HCT116 (cell line): Measurements from ENCODE around the gene ZFP57. TPM values are rescaled to one million over a fixed set of nuclear protein-coding genes. Genes with fewer than 3 reads are reported as not detected.

Experiments used
- ATAC-seq: fragments of 200-7000 bp; cut with Tn5 transposase; 2 replicates; pipeline ENCODE4 v1.9.1; 2020; ENCODE audit warnings: mild to moderate bottlenecking, moderate library complexity
- BruUV-seq: library from RNA; stranded (reverse); fragments of 400-500 nt; replicated peaks from 2 replicates; lab custom pipeline; 2021; lab: Mats Ljungman, UMichigan
- CTCF ChIA-PET: fragments of 300-600 bp; sonication (Branson Sonifier 250); formaldehyde crosslinking; loops from one replicate; lab custom pipeline; 2021; ENCODE audit warnings: antibody characterized with exemption; lab: Charles Lee
- POLR2A ChIA-PET: fragments of 300-600, 350-600 bp; sonication (Branson Sonifier 250); formaldehyde crosslinking; loops from one replicate; lab custom pipeline; 2021; ENCODE audit warnings: antibody characterized with exemption; lab: Charles Lee
- RAD21 ChIA-PET, 2 experiments: fragments of 300-600 bp; sonication (Branson Sonifier 250); formaldehyde crosslinking; loops; one replicate each; lab custom pipeline; 2023; ENCODE audit warnings: low total read pairs in 2 of 2; ENCODE audit not compliant: uncharacterized antibody in 2 of 2, unreplicated experiment in 2 of 2, low non-redundant PET in 1 of 2; lab: Charles Lee
- DNase-seq: peaks from one replicate; pipeline ENCODE4 v3.0.0-alpha.2; 2010; ENCODE audit warnings: low read depth, low spot score
- H2AFZ ChIP-seq: fragments of 200-600 bp; shearing (Covaris generic), sonication (generic); 2 replicates; pipeline ENCODE4 v1.6.1; 2017; ENCODE audit warnings: low read depth, mixed run types, mixed read lengths, antibody characterized with exemption, low read length; ENCODE audit not compliant: poor library complexity, severe bottlenecking
- H3K27ac ChIP-seq: 2 replicates; pipeline ENCODE4 v1.5.1; 2012; ENCODE audit warnings: low read depth, low read length
- H3K27me3 ChIP-seq: fragments of 200-600 bp; sonication (generic); 2 replicates; pipeline ENCODE4 v1.6.1; 2016; ENCODE audit warnings: mixed run types, low read length, mixed read lengths; ENCODE audit not compliant: insufficient read depth
- H3K36me3 ChIP-seq, 2 experiments: fragments of 200-500 bp in 1 of 2; fragments of 200-600 bp in 1 of 2; sonication (Bioruptor generic) in 1 of 2; sonication (generic) in 1 of 2; 2 replicates each; pipeline versions ENCODE4 v1.5.1 to v1.6.1; 2014 to 2016; ENCODE audit warnings: low read length in 2 of 2, inconsistent platforms in 1 of 2, mixed read lengths in 1 of 2, mixed run types in 1 of 2; ENCODE audit not compliant: insufficient read depth in 2 of 2, control insufficient read depth in 1 of 2
- H3K4me1 ChIP-seq, 2 experiments: fragments of 200-600 bp in 1 of 2; sonication (generic) in 1 of 2; 2 replicates each; pipeline versions ENCODE4 v1.5.1 to v1.6.1; 2012 to 2017; ENCODE audit warnings: low read length in 2 of 2, inconsistent platforms in 1 of 2, mild to moderate bottlenecking in 1 of 2, mixed read lengths in 1 of 2, mixed run types in 1 of 2, moderate library complexity in 1 of 2; ENCODE audit not compliant: insufficient read depth in 2 of 2, control insufficient read depth in 1 of 2
- H3K4me2 ChIP-seq: fragments of 200-600 bp; sonication (generic); 2 replicates; pipeline ENCODE4 v1.6.1; 2017; ENCODE audit warnings: mixed run types, low read length, mixed read lengths
- H3K4me3 ChIP-seq, 2 experiments: fragments of 200-600 bp in 1 of 2; sonication (generic) in 1 of 2; replicated peaks in 1 of 2; 2 replicates each; pipeline ENCODE4 v1.5.1; 2011 to 2016; ENCODE audit warnings: low read length in 2 of 2, control low read depth in 1 of 2, low read depth in 1 of 2, mild to moderate bottlenecking in 1 of 2, mixed read lengths in 1 of 2, mixed run types in 1 of 2
- H3K79me2 ChIP-seq: fragments of 200-600 bp; sonication (generic); 2 replicates; pipeline ENCODE4 v1.6.1; 2017; ENCODE audit warnings: mild to moderate bottlenecking, mixed run types, low read length, moderate library complexity, mixed read lengths; ENCODE audit not compliant: insufficient read depth
- H3K9ac ChIP-seq: fragments of 200-600 bp; sonication (generic); 2 replicates; pipeline ENCODE4 v1.6.1; 2016; ENCODE audit warnings: low read length, mixed read lengths
- H3K9me2 ChIP-seq: fragments of 200-600 bp; sonication (generic), shearing (Covaris generic); 2 replicates; pipeline ENCODE4 v1.6.1; 2017; ENCODE audit warnings: mixed run types, mild to moderate bottlenecking, moderate library complexity; ENCODE audit not compliant: insufficient read depth
- H3K9me3 ChIP-seq, 2 experiments: fragments of 200-500 bp in 1 of 2; fragments of 200-600 bp in 1 of 2; sonication (Bioruptor generic) in 1 of 2; sonication (generic) in 1 of 2; 2 replicates each; pipeline ENCODE4 v1.6.1; 2014 to 2017; ENCODE audit warnings: low read length in 2 of 2, mixed read lengths in 2 of 2, inconsistent platforms in 1 of 2, low read depth in 1 of 2, mild to moderate bottlenecking in 1 of 2, mixed run types in 1 of 2, moderate library complexity in 1 of 2; ENCODE audit not compliant: control insufficient read depth in 1 of 2, insufficient read depth in 1 of 2
- H4K20me1 ChIP-seq: fragments of 200-600 bp; sonication (generic), shearing (Covaris generic); 2 replicates; pipeline ENCODE4 v1.6.1; 2017; ENCODE audit warnings: mixed run types, mild to moderate bottlenecking, moderate library complexity; ENCODE audit not compliant: insufficient read depth
- CBX3 ChIP-seq: IDR thresholded peaks from 2 replicates; pipeline ENCODE4 v1.6.1; 2012; ENCODE audit warnings: low read depth
- EGR1 ChIP-seq: IDR thresholded peaks from 2 replicates; pipeline ENCODE4 v1.6.1; 2012; ENCODE audit warnings: low read depth
- EZH2phosphoT487 ChIP-seq: fragments of 200-600 bp; IDR thresholded peaks from 2 replicates; pipeline ENCODE4 v1.6.1; 2018; ENCODE audit warnings: antibody characterized with exemption, borderline replicate concordance
- FOSL1 ChIP-seq: IDR thresholded peaks from 2 replicates; pipeline ENCODE4 v1.6.1; 2012; ENCODE audit warnings: low read depth
- POLR2A ChIP-seq: IDR thresholded peaks from 2 replicates; pipeline ENCODE4 v1.7.0; 2011; ENCODE audit warnings: borderline replicate concordance; ENCODE audit not compliant: insufficient read depth, insufficient read length; ENCODE audit errors: extremely low read depth
- POLR2AphosphoS5 ChIP-seq: IDR thresholded peaks from 2 replicates; pipeline ENCODE4 v1.6.1; 2011; ENCODE audit warnings: mild to moderate bottlenecking, low read depth, low read length, moderate library complexity
- SIN3A ChIP-seq: IDR thresholded peaks from 2 replicates; pipeline ENCODE4 v1.6.1; 2012; ENCODE audit warnings: low read depth
- SP1 ChIP-seq: IDR thresholded peaks from 2 replicates; pipeline ENCODE4 v1.6.1; 2012; ENCODE audit warnings: low read depth
- SRF ChIP-seq: IDR thresholded peaks from 2 replicates; pipeline ENCODE4 v1.6.1; 2012; ENCODE audit warnings: low read depth
- YY1 ChIP-seq: IDR thresholded peaks from 2 replicates; pipeline ENCODE4 v1.6.1; 2011; ENCODE audit warnings: low read length, low read depth, moderate library complexity, mild to moderate bottlenecking; ENCODE audit not compliant: insufficient replicate concordance; ENCODE audit errors: extremely low read depth
- ZFX ChIP-seq: fragments of 450-650 bp; IDR thresholded peaks from 2 replicates; pipeline ENCODE4 v1.6.1; 2017
- intact Hi-C: fragments of 100-400 bp; cut with micrococcal nuclease; formaldehyde crosslinking; loops from 2 replicates; pipeline ENCODE4 v1.10.0; 2022
- total RNA-seq: library from RNA; stranded (reverse); gene quantifications from one replicate; pipeline ENCODE4 v1.2.1, GENCODE V29; 2021; ENCODE audit not compliant: unreplicated experiment
- TF ChIP-seq, protein P1 (sequence below), 3 experiments: fragments of 200-600 bp in 1 of 3; sonication (generic) in 1 of 3; IDR thresholded peaks in 2 of 3; conservative IDR thresholded peaks in 1 of 3; 2 replicates each; pipeline ENCODE4 v1.5.1; 2012 to 2017; ENCODE audit warnings: low read depth in 2 of 3, low read length in 2 of 3, antibody characterized with exemption in 1 of 3, borderline replicate concordance in 1 of 3, control low read depth in 1 of 3, mild to moderate bottlenecking in 1 of 3, mixed read lengths in 1 of 3, mixed run types in 1 of 3, moderate library complexity in 1 of 3; ENCODE audit not compliant: insufficient read depth in 1 of 3
- TF ChIP-seq, protein P2 (sequence below): IDR thresholded peaks from 2 replicates; pipeline ENCODE4 v1.6.1; 2012; ENCODE audit warnings: low read depth
- TF ChIP-seq, protein P3 (sequence below): IDR thresholded peaks from 2 replicates; pipeline ENCODE4 v1.6.1; 2012

ZFP57 gene
- total RNA-seq, 1 experiment from 2014 or later = not detected

DNA sequence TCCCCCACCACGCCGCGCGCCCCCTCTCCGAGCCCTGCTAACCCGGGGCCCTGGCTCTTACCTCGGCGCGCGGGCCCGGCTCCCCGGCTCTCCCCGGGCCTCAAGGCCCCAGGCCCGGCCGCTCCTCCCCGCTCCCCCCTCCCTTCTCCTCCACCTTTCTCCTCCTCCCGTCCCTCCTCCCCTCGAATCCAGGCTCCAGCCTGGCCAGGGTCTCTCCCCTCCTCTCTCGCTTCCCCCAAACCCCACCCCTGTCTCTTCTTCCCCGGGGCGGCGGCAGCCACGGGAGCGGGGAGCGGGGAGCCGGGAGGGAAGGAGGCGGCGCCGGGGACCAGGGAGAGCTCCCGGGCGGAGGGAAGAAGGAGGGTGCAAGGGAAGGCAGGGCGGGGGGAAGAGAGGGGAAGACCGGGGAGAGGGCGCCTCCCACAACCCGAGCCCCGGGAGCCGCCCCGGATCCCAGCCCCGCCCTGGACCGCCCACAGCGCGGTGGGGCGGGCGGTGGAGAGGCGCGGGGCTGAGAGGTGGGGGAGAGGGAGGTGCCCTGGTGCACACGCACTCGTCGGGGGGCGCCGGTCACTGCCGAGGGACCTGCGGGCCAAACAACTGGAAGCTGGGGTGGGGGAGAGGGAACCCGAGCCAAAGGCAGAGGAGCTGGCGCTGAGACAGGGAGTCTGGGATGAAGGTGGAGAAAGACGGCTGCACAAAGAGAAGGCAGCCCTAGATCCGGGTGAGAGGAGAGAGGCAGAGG is 48.0 kb downstream of the ZFP57 start, which contains the start of gene GABBR1:
Gene GABBR1 (minus strand): TSS at position 395 of the 745 bp plus-strand sequence. CDS start 798 bp downstream, outside the sequence.
- Histone ChIP-seq H3K4me3 (peak within 1 kb of the TSS; percentile 60 to 75), H3K9me3 (no peaks in the 10 kb centered on the region), H3K4me2 (peak within 1 kb of the TSS; percentile 94), H2AFZ (peak within 1 kb of the TSS; percentile 61), H3K27ac (peak within 1 kb of the TSS; percentile 60; the same call in 1 of the 2 replicates), H3K4me1 (peaks cover 7 to 22% of the 10 kb centered on the region in 2 experiments), H3K9me2 (no peaks in the 10 kb centered on the region), H3K27me3 (no peaks in the 10 kb centered on the region), H4K20me1 (no peaks in the 10 kb centered on the region), H3K79me2 (no peaks in the 10 kb centered on the region), H3K36me3 (0 out of 4 replicates have a peak, but pooled peaks cover 0 to 2% of the 10 kb centered on the region in 2 experiments), H3K9ac (peak within 1 kb of the TSS; percentile 62)
- ATAC-seq (peak; percentile 93), DNase-seq (peak; percentile 41)
- TF ChIP-seq, protein P1, sequence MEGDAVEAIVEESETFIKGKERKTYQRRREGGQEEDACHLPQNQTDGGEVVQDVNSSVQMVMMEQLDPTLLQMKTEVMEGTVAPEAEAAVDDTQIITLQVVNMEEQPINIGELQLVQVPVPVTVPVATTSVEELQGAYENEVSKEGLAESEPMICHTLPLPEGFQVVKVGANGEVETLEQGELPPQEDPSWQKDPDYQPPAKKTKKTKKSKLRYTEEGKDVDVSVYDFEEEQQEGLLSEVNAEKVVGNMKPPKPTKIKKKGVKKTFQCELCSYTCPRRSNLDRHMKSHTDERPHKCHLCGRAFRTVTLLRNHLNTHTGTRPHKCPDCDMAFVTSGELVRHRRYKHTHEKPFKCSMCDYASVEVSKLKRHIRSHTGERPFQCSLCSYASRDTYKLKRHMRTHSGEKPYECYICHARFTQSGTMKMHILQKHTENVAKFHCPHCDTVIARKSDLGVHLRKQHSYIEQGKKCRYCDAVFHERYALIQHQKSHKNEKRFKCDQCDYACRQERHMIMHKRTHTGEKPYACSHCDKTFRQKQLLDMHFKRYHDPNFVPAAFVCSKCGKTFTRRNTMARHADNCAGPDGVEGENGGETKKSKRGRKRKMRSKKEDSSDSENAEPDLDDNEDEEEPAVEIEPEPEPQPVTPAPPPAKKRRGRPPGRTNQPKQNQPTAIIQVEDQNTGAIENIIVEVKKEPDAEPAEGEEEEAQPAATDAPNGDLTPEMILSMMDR (IDR thresholded peaks at IDR 0.05 in 2 of 3, conservative IDR thresholded peaks at IDR 0.05 in 1 of 3; ENCODE audit: borderline replicate concordance in 1 of 3, insufficient read depth in 1 of 3, low read depth in 2 of 3, low read length in 2 of 3) = no peak
- TF ChIP-seq SP1 (no peak; the same call in 1 of the 2 replicates), FOSL1 (no peak), YY1 (peak; percentile 29), SRF (no peak), SIN3A (no peak), CBX3 (no peak), POLR2A (peak; percentile 25), EGR1 (no peak), EZH2phosphoT487 (no peak), POLR2AphosphoS5 (peak; percentile 41; the same call in 1 of the 2 replicates), ZFX (peak; percentile 80)
- TF ChIP-seq, protein P2, sequence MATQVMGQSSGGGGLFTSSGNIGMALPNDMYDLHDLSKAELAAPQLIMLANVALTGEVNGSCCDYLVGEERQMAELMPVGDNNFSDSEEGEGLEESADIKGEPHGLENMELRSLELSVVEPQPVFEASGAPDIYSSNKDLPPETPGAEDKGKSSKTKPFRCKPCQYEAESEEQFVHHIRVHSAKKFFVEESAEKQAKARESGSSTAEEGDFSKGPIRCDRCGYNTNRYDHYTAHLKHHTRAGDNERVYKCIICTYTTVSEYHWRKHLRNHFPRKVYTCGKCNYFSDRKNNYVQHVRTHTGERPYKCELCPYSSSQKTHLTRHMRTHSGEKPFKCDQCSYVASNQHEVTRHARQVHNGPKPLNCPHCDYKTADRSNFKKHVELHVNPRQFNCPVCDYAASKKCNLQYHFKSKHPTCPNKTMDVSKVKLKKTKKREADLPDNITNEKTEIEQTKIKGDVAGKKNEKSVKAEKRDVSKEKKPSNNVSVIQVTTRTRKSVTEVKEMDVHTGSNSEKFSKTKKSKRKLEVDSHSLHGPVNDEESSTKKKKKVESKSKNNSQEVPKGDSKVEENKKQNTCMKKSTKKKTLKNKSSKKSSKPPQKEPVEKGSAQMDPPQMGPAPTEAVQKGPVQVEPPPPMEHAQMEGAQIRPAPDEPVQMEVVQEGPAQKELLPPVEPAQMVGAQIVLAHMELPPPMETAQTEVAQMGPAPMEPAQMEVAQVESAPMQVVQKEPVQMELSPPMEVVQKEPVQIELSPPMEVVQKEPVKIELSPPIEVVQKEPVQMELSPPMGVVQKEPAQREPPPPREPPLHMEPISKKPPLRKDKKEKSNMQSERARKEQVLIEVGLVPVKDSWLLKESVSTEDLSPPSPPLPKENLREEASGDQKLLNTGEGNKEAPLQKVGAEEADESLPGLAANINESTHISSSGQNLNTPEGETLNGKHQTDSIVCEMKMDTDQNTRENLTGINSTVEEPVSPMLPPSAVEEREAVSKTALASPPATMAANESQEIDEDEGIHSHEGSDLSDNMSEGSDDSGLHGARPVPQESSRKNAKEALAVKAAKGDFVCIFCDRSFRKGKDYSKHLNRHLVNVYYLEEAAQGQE = no peak; the same call in 1 of the 2 replicates
- TF ChIP-seq, protein P3, sequence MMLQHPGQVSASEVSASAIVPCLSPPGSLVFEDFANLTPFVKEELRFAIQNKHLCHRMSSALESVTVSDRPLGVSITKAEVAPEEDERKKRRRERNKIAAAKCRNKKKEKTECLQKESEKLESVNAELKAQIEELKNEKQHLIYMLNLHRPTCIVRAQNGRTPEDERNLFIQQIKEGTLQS = no peak
- intact Hi-C loops = no loop called here
- no TSS peak for BruUV-seq
- ChIA-PET POLR2A (interaction anchor here (1.0 to 1.3 kb wide), 3 partner anchors 9 to 17 kb away, joined by 3 to 5 read pairs (median 5); no protein-coding TSS in a partner anchor), CTCF (interaction anchor here (0.6 to 2.3 kb wide), 4 partner anchors 15 to 1815 kb away, joined by 4 to 16 read pairs (median 8); no protein-coding TSS in a partner anchor), RAD21 (interaction anchor here (0.7 to 0.9 kb wide), 2 partner anchors 9 to 256 kb away, joined by 3 to 7 read pairs; no protein-coding TSS in a partner anchor)
